Measurements from ENCODE around the gene SIL1.
"Not testable (repeated sequence)": the region's sequence is repeated elsewhere in the genome, so short reads cannot be mapped to it uniquely, and the experiment has no call there.

- not testable (repeated sequence) for TF ChIP-seq CTCF, POLR2A (IDR thresholded peaks at IDR 0.05)
These were observed 6.2 kb downstream of the SIL1 start for GRCh38 chr5:139191954-139192353.
